ENCODE data around the gene DLG2. TPM values are rescaled to one million over a fixed set of nuclear protein-coding genes. Genes with fewer than 3 reads are reported as not detected.
"Not testable (repeated sequence)": the region's sequence is repeated elsewhere in the genome, so short reads cannot be mapped to it uniquely, and the experiment has no call there.

Gene DLG2
- total RNA-seq: 0.18 and 0.63 TPM in 2 replicates

DNA sequence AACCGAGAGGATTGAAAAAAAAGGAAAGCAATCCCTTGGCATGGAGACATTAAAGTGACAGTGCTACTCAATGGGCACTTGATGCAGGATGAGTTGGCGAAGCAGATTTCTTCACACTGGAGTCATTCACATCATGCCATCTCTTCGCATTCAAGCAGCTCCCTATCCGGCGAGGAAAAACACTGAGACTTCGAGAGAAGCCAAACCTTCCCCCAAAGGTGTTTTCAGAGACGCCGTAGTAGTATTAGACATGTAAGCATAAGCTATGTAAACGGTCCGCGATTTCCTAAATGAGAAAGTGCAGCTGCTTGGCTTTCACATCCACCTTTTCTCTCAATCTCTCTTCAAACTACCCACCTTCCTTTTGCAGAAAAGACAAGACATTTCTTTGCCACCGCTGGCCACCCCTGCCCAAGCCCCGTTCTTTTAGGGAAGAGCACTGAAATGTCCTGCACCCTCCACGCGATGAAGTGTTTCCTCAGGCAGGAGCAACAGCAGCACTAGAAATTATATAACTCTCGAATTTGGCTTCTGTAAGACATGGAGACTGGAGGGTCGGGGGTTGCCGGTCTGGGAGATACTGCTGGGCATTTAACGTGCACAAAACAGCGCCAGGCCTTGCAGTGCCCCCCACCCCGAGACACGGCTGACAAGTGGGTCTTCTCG lies at the start of gene DLG2:
DLG2 (minus strand) TSS at position 13 of the 666 bp plus-strand sequence.
- no peak for DNase-seq (ENCODE audit: extremely low read depth, low read depth, low spot score)

DNA sequence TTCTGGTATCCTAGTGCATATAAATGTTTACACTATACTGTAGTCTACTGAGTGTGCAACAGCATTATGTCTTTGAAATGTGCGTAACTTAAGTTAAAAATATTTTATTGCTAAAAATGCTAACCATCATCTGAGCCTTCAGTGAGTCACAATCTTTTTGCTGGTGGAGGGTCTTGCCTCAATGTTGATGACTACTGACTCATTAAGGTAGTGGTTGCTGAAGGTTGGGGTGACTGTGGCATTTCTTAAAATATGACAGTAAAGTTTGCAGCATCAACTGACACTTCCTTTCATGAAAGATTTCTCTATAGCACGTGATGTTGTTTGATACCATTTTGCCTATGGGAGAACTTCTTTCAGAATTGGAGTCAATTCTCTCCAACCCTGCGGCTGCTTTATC lies 46.2 kb upstream of the DLG2 start:
- DNase-seq (ENCODE audit: extremely low read depth, low read depth, low spot score): no peak

DNA sequence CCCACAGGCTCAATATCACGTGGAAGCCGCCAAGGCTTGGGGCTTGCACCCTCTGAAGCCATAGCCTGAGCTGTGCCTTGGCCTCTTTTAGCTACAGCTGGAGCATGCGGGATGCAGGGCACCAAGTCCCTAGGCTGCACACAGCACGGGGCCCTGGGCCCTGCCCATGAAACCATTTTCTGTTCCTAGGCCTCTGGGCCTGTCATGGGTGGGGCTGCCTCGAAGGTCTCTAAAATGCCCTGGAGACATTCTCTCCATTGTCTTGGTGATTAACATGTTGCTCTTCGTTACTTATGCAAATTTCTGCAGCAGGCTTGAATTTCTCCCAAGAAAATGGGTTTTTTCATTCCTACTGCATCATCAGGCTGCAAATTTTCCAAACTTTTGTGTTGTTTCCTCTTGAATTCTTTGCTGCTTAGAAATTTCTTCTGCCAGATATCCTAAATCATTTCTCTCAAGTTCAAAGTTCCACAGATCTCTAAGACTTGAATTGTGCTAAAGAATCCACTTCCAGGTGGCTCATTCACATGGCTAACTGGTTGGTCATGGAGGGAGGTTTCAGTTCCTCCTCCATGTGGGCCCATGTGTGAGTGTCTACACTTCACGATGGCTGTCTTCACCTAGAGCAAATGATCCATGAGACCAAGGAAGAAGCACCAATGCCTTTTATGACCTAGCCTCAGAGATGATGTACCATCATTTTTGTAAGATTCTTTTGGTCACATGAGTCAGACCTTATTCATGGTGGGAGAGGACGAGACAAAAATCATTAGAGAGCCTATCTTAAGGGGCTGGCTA lies 45.2 kb upstream of the DLG2 start:
- DNase-seq (ENCODE audit: extremely low read depth, low read depth, low spot score): no peak

DNA sequence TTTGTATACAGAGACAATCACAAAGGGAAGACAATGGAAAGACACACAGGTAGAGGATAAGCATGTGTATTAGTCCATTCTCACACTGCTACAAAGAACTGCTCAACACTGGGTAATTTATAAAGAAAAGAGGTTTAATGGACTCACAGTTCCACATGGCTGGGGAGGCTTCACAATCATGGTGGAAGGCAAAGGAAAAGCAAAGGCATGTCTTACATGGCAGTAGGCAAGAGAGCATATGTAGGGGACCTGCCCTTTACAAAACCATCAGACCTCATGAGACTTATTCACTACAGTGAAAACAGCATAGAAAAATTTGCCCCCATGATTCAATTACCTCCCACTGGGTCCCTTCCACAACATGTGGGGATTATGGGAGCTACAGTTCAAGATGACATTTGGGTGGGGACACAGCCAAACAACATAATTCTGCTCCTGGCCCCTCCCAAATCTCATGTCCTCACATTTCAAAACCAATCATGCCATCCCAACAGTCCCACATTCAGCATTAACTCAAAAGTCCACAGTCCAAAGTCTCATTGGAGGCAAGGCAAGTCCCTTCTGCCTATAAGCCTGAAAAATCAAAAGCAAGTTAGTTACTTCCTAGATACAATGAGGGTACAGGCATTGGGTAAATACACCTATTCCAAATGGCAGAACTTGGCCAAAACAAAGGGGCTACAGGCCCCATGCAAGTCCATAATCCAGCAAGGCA lies 44.0 kb upstream of the DLG2 start:
- DNase-seq (ENCODE audit: extremely low read depth, low read depth, low spot score): not testable (repeated sequence)

DNA sequence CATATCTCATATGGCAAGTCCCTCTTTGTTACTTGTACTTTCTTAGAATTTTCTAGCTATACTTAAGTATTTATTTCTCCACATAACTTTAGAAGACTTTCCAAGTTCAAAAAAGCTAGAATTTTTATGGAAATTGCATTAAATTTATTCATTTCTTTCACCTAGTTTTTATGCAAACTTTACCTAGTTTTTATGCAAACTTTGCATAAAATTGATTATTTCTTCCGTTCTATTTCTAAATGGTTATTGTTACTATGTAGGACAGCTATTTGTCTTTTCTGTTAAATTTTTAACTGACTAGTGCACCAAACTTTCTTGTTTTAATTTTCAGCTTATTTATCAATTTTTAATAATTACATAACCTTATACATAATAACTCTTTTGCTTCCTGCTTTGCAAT lies 41.0 kb upstream of the DLG2 start:
- DNase-seq (ENCODE audit: extremely low read depth, low read depth, low spot score): no peak

DNA sequence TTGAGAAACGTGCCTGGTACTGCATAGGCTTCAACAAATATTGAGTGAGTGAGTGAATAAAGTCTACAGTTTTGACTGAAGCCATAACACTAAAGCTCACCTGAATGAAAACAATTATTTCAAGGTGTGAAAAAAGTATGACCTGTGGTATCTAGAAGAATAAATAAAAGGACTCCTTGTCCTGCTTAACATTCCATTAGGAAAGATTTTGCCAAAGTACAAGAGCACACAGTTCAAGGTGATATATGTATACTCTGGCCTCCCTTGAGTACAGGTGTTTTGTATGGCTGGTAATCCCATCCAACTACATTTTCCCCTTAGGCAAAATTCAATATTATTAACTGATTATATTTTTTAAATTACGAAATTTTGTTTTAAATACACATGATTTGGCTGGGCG lies 39.5 kb upstream of the DLG2 start:
- DNase-seq (ENCODE audit: extremely low read depth, low read depth, low spot score): no peak

DNA sequence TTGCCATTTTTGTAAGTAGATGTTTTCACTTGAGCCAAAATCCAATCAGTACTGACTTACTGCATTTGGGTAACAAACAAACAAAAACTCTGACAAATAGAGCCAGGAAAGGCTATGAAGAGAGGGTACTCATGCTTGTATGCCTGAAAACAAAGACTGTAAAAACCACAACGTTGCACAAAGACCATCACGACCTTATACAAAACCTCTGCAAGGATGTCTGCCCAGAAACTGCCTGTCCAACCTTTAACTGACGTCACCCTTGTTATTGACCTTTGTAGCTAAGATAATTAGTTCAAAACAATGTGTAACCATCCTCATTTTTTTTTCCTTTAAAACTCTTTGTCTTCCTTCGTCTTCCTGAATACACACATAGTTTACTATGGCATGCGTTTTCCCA lies 38.6 kb upstream of the DLG2 start:
- no peak for DNase-seq (ENCODE audit: extremely low read depth, low read depth, low spot score)

DNA sequence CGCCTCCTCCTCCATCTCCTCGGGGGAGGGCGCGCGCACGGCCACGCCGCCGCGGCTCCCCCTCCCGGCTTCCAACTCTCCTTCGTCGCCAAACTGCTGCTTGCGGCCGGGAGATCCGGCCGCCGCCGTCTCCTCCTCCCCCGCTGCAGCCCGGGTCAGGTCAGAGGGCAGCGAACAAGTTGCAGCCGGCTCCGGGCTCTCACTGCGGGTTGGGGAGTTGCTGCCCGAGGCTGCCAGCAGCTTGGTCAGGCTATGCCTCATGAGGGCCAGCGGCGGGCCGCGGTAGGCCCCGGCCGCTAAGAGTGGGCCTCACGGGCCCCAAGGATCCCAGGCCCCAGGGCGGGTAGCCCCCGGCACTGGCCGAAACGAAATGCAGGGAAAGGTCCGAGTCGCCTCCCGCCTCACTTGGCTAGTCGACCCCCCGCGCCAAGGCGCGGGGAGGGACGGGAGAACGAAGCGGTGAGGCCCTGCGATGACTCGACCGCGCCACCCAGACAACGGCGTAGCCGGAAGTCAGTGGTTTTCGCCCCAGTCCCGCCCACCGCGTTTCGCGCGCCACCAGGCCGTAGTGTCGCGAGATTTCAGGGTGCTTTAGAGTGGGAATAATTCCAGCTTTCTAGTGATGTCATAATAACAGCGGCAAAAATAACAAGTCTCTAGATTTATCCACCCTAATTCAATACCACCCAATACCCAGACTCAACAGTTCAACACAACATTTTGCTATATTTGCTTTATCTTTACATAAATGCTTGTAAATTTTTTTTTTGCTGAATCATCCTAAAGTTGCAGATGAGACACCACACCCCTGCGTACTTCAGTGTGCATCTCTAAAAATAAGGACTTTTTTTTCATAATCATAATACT lies 37.7 kb upstream of the DLG2 start, which contains the start of gene CREBZF:
CREBZF (minus strand) TSS at position 515 of the 867 bp plus-strand sequence; CDS start at position 261, 254 bp downstream.
- peak; percentile 66 for DNase-seq (ENCODE audit: extremely low read depth, low read depth, low spot score)

DNA sequence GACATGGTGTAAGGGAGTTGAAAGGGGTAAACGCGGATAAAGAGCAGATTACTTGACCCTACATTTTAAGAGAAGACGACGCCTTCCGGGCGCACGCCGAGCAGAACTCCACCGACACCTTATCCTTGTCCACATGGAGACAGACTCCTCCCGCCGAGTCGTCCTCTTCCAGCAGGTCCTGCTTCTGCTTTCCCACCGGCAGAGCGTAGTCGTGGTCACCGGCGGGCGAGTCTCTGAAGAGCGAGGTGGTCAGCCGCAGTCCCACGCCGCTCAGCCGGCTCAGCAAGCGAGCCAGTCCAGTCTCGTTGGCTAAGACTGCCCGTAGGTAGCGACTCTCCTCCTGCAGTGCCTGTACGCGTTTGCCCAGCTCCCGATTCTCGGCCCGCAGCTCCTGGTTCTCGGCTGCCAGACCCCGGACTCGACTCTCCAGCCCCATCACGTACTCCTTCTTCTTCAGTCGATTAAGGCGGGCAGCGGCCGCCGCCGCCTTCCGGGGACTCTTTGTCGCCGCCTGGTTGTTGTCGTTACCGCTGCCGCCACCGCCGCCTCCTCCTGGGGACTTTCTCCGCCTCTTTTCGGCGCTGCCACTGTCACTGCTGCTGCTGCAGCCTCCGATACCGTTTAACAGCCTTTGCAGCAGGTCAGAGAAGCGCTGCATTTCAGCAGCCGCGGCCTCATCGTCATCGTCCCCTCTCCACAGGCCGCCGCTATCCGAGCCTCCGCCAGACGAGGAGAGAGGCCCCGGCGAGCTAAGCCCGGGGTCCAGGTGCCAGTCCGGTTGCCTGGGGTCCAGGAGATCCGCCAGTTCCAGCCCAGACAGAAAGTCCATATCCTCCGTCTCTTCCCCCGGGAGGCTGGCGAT lies 36.8 kb upstream of the DLG2 start:
- no peak for DNase-seq (ENCODE audit: extremely low read depth, low read depth, low spot score)

DNA sequence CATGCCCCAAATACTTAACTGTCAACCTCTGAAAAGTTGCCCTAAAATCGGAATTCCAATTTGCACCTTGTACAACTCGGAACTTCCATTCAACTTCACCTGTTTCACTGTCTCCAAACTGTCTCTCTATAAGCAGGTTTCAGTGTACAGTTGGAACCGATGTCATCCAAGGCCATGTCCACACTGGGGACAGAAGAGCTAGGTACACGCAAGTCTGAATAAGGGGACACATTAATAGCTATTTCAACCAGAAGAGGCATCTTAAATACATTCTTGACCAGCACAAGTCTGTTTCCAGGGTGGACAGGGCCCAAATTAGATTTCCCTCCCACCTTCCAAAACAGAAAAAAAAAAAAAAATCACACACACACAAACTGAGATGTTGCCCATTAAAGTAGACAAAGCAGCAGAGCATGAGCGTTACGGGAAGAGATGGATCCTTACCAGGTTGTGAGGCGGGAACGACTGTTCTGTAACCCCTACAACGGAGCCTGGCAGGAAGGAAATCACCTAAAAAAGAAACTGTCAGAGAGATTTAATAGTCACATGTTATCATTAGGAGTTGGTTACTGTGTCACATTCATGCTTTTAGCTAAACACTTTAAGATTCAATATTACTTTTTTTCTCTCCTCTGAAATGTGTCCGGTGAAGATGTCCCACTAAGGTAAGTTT lies 36.1 kb upstream of the DLG2 start:
- DNase-seq (ENCODE audit: extremely low read depth, low read depth, low spot score): no peak

DNA sequence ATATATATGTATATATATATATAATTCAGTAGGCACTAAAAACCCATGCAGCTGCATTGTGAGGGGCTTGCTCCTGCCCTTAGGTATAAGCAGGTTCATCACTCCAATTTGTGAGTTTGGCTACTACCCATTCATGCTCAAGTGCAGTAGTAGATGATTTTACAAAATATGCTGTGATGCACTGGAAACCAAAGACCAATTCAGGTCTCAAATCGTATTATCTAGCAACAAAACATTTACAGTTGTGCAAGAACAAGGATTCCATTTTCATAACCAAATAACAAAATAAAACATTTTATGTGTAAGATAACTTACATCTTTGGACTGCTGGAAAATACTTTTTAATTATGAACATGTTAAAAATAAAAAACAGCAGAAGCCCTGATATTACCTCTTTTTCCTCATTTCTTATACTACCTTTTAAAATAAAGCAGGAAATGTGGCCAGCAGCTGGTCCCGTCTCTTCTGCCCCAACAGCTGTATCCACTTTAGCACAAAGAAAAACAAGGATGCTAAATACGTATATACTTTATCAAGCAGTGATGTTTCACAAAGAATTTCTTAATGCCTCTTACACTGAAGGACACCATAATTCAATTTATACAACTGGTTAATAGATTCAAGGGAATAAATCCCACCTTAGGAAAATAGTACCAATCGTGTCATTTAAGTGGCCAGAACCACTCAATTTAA lies 35.0 kb upstream of the DLG2 start:
- DNase-seq (ENCODE audit: extremely low read depth, low read depth, low spot score): no peak

DNA sequence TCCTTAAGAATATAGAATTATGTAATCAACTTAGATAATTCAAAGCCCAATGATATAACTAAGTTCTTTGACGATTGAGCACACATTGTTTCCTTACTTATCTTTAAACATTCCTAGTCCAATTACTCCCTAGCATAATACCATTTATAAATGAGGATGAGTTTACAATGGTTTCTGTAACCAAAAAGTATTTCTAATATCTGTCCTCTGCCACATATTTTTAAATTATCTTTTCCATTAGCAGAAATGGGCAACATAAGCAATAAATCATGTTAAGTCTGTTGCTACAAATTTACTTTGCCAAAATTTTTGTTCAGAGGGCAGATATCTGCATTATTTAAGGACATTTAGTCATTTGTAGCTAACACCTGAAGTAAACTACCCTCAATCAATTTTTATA lies 31.0 kb upstream of the DLG2 start:
- DNase-seq (ENCODE audit: extremely low read depth, low read depth, low spot score): no peak

DNA sequence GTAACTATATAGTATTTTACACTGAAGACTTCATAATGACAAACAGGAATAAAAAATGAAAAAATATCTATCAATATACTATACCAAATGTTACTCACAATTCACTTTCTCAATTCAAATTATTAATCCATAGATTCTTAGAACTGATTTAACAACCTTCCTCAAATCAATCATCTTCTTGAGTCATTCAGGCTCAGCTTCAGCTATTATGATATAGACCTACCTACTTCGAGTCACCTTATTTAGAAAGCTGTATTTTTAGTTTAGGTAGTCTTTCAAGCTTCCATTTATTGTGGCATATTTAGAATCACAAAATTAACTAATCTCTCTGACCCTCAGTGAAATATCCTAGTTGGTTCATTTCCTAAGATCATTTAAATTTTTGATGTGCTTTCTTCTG lies 29.6 kb upstream of the DLG2 start:
- DNase-seq (ENCODE audit: extremely low read depth, low read depth, low spot score): no peak

DNA sequence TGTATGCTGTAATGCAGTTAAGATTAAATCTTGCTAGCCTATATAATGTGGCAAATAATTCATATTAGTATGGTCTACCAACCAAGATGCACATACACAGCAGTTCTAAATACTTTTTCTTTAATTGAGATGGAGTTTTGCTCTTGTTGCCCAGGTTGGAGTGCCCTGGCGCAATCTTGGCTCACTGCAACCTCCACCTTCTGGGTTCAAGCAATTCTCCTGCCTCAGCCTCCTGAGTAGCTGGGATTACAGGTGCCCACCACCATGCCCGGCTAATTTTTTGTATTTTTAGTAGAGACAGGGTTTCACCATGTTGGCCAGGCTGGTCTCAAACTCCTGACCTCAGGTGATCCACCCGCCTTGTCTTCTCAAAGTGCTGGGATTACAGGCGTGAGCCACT lies 27.2 kb upstream of the DLG2 start:
- not testable (repeated sequence) for DNase-seq (ENCODE audit: extremely low read depth, low read depth, low spot score)

DNA sequence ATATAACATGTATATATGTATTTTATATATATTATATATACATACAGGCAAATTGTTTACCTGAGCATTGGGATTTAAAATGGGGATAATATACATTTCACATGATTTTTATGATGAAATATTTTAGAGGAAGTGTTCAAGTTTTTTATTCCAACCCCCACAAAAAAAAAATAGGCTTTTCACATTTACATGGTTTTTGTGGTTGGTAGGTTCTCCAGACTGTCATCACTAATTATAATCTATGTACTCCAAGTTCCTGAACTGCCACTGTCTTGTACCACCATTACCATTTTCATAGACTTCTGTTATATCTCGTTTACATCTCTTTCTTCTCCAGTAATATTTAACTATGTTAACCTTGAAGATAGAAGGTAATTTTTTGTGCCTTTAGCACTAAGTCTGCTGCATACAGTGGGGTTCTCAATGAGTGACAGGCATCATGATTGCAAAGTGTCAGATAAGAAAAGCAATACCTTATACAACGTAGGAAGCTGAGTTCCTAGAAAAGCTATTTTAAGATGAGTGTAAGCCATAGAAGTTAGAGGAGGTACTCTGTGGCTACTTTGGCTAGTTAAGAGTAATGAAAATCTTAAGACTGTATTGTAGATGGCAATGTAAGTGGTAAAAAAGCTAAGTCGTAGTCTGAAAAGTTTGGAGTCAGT lies 25.8 kb upstream of the DLG2 start:
- DNase-seq (ENCODE audit: extremely low read depth, low read depth, low spot score): no peak

DNA sequence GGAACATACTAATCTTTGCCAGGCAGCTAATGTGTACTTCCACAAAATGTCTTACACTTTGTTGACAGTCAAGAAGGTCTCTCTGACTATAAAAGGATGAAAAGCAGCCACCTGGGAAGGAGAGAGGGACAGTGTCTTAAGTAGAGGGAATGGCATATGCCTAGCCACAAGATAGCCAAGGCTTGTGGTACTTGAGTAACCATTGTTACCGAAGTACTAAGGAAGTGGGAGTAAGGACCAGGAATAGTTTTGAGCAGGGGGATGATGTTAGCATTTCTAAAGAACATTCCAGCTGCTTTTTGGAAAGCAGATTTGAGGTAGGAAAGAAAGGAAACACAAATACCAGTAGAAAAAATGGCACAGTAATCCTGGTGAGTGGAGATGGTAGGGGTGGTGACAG lies 24.0 kb upstream of the DLG2 start:
- DNase-seq (ENCODE audit: extremely low read depth, low read depth, low spot score): no peak

DNA sequence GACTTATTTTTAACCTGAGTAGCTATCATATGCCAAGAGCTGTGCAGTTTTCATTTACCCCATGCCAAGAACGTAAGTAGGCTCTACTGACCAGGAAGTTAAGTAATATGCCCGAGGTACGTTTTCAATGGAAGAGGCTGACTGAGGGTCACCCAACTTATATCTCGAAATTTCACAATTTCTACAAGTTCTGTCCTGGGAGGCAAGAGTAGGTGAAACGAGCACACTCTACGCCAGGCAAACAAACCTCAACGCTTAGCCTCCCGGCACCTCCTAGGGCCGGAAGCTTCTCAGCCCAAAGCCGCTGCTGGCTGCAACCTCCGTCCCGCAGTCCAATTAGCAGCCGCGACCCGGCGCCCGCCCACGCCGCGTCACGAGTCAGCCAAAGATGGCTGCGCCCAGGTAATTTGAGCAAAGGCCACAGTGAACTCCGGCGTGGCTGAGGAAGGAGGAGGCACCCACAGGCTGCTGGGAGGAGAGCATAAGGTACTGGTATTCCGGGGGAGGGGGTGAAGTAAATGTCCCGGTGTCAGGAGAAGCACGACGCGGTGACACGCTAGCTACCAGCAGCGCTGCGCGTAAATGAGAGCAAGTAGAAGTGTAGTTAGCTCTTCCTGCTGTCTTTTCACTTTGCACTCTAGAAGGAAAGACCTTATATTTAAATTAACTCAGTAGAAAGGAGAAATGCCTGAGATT lies 20.6 kb upstream of the DLG2 start, which contains the start of gene TMEM126A:
TMEM126A (plus strand) TSS at position 364 of the 696 bp plus-strand sequence. CDS start 2,289 bp downstream, outside the sequence.
- no peak for DNase-seq (ENCODE audit: extremely low read depth, low read depth, low spot score)

All from glomerular endothelial cell (primary cell).